Keratinocyte (primary cell): ENCODE data around the gene SLC22A1. TPM values are rescaled to one million over a fixed set of nuclear protein-coding genes. Genes with fewer than 3 reads are reported as not detected.
"Not testable (repeated sequence)": the region's sequence is repeated elsewhere in the genome, so short reads cannot be mapped to it uniquely, and the experiment has no call there.

ENCODE experiments used
- DNase-seq: peaks from one replicate; pipeline ENCODE4 v3.0.0-alpha.2; 2011; ENCODE audit warnings: low read depth, missing footprints, low spot score
- FAIRE-seq: peaks from 2 replicates; lab custom pipeline; 2011; peaks lifted over from hg19 to GRCh38; lab: Jason Lieb, UNC
- H2AFZ ChIP-seq: 2 replicates; pipeline ENCODE4 v1.6.0; 2012; ENCODE audit warnings: low read length, control low read depth, inconsistent platforms; ENCODE audit not compliant: control insufficient read depth
- H3K27ac ChIP-seq: 2 replicates; pipeline ENCODE4 v1.5.1; 2011; ENCODE audit warnings: low read length; ENCODE audit not compliant: control insufficient read depth, insufficient read depth
- H3K27me3 ChIP-seq: 3 replicates; pipeline ENCODE4 v1.6.0; 2011; ENCODE audit warnings: low read length; ENCODE audit not compliant: control insufficient read depth, insufficient read depth; ENCODE audit errors: extremely low read depth
- H3K36me3 ChIP-seq, 2 experiments: 2 replicates in 1 of 2; 3 replicates in 1 of 2; pipeline ENCODE4 v1.5.1; 2011; ENCODE audit warnings: low read length in 2 of 2, mild to moderate bottlenecking in 1 of 2; ENCODE audit not compliant: control insufficient read depth in 2 of 2, insufficient read depth in 2 of 2; ENCODE audit errors: extremely low read depth in 1 of 2
- H3K4me1 ChIP-seq: 3 replicates; pipeline ENCODE4 v1.5.1; 2011; ENCODE audit warnings: low read length; ENCODE audit not compliant: control insufficient read depth, insufficient read depth; ENCODE audit errors: extremely low read depth
- H3K4me2 ChIP-seq: 3 replicates; pipeline ENCODE4 v1.6.0; 2011; ENCODE audit warnings: low read depth, low read length; ENCODE audit not compliant: control insufficient read depth, insufficient read depth; ENCODE audit errors: extremely low read depth
- H3K4me3 ChIP-seq, 3 experiments: fragments of 200-600 bp in 1 of 3; sonication (generic) in 1 of 3; 2 replicates in 2 of 3; 3 replicates in 1 of 3; pipeline ENCODE4 v1.5.1; 2011 to 2016; ENCODE audit warnings: low read length in 3 of 3, mild to moderate bottlenecking in 3 of 3, control low read depth in 2 of 3, inconsistent platforms in 1 of 3, low read depth in 1 of 3, mixed read lengths in 1 of 3, mixed run types in 1 of 3, moderate library complexity in 1 of 3; ENCODE audit not compliant: control insufficient read depth in 2 of 3, insufficient read depth in 2 of 3; ENCODE audit errors: extremely low read depth in 1 of 3
- H3K79me2 ChIP-seq: 2 replicates; pipeline ENCODE4 v1.6.0; 2012; ENCODE audit warnings: low read length; ENCODE audit not compliant: control insufficient read depth, insufficient read depth
- H3K9ac ChIP-seq: 3 replicates; pipeline ENCODE4 v1.6.0; 2011; ENCODE audit warnings: low read length; ENCODE audit not compliant: control insufficient read depth, insufficient read depth; ENCODE audit errors: extremely low read depth
- H3K9me1 ChIP-seq: 3 replicates; pipeline ENCODE4 v1.6.0; 2011; ENCODE audit warnings: low read length; ENCODE audit not compliant: control insufficient read depth, insufficient read depth; ENCODE audit errors: extremely low read depth
- H3K9me3 ChIP-seq: 2 replicates; pipeline ENCODE4 v1.5.1; 2012; ENCODE audit warnings: low read depth, low read length; ENCODE audit not compliant: control insufficient read depth
- H4K20me1 ChIP-seq: 3 replicates; pipeline ENCODE4 v1.6.0; 2011; ENCODE audit warnings: low read length; ENCODE audit not compliant: control insufficient read depth, insufficient read depth; ENCODE audit errors: extremely low read depth
- EZH2 ChIP-seq: IDR thresholded peaks from one replicate; pipeline ENCODE4 v1.6.1; 2012; ENCODE audit warnings: inconsistent platforms, mild to moderate bottlenecking, low read length, moderate library complexity
- dilution Hi-C: fragments of 300-500 bp; cut with MboI; formaldehyde crosslinking; loops from one replicate; pipeline ENCODE4 v1.7.0; 2020; ENCODE audit warnings: low sequenced_read_pairs; ENCODE audit not compliant: extremely low pct_ligation_motif_present
- polyA plus RNA-seq, 5 experiments: library from polyadenylated mRNA; depleted of rRNA in 3 of 5; stranded (reverse) in 3 of 5; stranded (forward) in 1 of 5; unstranded in 1 of 5; fragments of >200 nt; gene quantifications; 1 replicate in 1 of 5; 2 replicates in 3 of 5; 3 replicates in 1 of 5; pipeline versions ENCODE4 v1.2.1 to v1.2.3, GENCODE V29; 2011 to 2012; ENCODE audit warnings: missing spikeins in 2 of 5, low read depth in 1 of 5, low replicate concordance in 1 of 5
- TF ChIP-seq, protein P1 (sequence below), 3 experiments: IDR thresholded peaks in 1 of 3; conservative IDR thresholded peaks in 1 of 3; optimal IDR thresholded peaks in 1 of 3; 2 replicates in 2 of 3; 3 replicates in 1 of 3; pipeline versions ENCODE3 to v1.5.1; 2011; ENCODE audit warnings: low read length in 3 of 3, mild to moderate bottlenecking in 3 of 3, moderate library complexity in 2 of 3, control low read depth in 1 of 3, inconsistent platforms in 1 of 3; ENCODE audit not compliant: insufficient read depth in 2 of 3; ENCODE audit errors: extremely low read depth in 1 of 3

Gene SLC22A1
- polyA plus RNA-seq, 1 donor (not counting 4 experiments of a cell fraction or from before 2014, with no cell fraction given): 0.76 TPM

GRCh38 chr6:160124007-160124406 is 2.4 kb downstream of the SLC22A1 start:
- H3K9ac ChIP-seq: no peak overlapping the region
- TF ChIP-seq EZH2: no peak
- TF ChIP-seq, protein P1, sequence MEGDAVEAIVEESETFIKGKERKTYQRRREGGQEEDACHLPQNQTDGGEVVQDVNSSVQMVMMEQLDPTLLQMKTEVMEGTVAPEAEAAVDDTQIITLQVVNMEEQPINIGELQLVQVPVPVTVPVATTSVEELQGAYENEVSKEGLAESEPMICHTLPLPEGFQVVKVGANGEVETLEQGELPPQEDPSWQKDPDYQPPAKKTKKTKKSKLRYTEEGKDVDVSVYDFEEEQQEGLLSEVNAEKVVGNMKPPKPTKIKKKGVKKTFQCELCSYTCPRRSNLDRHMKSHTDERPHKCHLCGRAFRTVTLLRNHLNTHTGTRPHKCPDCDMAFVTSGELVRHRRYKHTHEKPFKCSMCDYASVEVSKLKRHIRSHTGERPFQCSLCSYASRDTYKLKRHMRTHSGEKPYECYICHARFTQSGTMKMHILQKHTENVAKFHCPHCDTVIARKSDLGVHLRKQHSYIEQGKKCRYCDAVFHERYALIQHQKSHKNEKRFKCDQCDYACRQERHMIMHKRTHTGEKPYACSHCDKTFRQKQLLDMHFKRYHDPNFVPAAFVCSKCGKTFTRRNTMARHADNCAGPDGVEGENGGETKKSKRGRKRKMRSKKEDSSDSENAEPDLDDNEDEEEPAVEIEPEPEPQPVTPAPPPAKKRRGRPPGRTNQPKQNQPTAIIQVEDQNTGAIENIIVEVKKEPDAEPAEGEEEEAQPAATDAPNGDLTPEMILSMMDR (optimal IDR thresholded peaks at IDR 0.05 in 1 of 3, IDR thresholded peaks at IDR 0.05 in 1 of 3, conservative IDR thresholded peaks at IDR 0.05 in 1 of 3; ENCODE audit: extremely low read depth in 1 of 3, insufficient read depth in 2 of 3, low read length in 3 of 3): no peak

DNA sequence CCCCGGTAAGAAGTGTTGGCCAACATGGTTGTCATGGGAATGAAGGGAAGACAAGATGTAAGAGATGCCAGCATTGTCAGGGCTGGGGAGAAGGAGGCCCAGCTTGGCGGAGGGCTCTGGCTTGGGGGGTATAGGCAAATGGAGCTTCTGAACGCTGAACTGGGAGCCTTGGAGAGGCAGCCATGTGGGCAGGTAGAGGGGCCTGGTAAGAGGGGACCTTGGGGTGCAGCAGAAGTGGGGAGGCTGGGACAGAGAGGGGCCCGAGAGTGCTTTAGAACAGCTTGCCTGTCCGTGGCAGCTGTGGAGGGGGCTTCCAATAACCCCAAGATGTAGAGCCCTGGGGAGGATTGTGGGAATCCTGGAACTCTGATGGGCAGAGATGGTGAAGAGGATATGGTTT is 3.0 kb downstream of the SLC22A1 start:
- Histone ChIP-seq H3K9me1 (no peaks in the 10 kb centered on the region), H4K20me1 (no peaks in the 10 kb centered on the region), H3K9ac (no peak overlapping the region), H3K4me1 (no peaks in the 10 kb centered on the region), H3K27me3 (no peaks in the 10 kb centered on the region), H3K27ac (no peak overlapping the region), H3K4me3 (no peak overlapping the region), H3K9me3 (no peaks in the 10 kb centered on the region), H2AFZ (no peak overlapping the region), H3K79me2 (no peaks in the 10 kb centered on the region), H3K4me2 (no peak overlapping the region), H3K36me3 (peaks cover 0 to 6% of the 10 kb centered on the region in 2 experiments)
- DNase-seq: no peak
- no peak for TF ChIP-seq EZH2
- TF ChIP-seq, protein P1 (optimal IDR thresholded peaks at IDR 0.05 in 1 of 3, IDR thresholded peaks at IDR 0.05 in 1 of 3, conservative IDR thresholded peaks at IDR 0.05 in 1 of 3; ENCODE audit: extremely low read depth in 1 of 3, insufficient read depth in 2 of 3, low read length in 3 of 3): no peak
- FAIRE-seq: no peak
- dilution Hi-C loops: no loop called here

More at GRCh38 chr6:160124007-160124406, 2.4 kb downstream of the SLC22A1 start:
- no peaks in the 10 kb centered on the region for H3K9me1 ChIP-seq
- no peaks in the 10 kb centered on the region for H3K79me2 ChIP-seq
- no peaks in the 10 kb centered on the region for H3K4me1 ChIP-seq
- dilution Hi-C loops: no loop called here
- peaks cover 0 to 6% of the 10 kb centered on the region in 2 experiments for H3K36me3 ChIP-seq
- H3K4me2 ChIP-seq: no peak overlapping the region
- DNase-seq (no peak), FAIRE-seq (no peak)
- no peak overlapping the region for H3K4me3 ChIP-seq
- no peaks in the 10 kb centered on the region for H3K9me3 ChIP-seq
- H3K27me3 ChIP-seq: no peaks in the 10 kb centered on the region
- H3K27ac ChIP-seq: no peak overlapping the region
- no peaks in the 10 kb centered on the region for H4K20me1 ChIP-seq
- no peak overlapping the region for H2AFZ ChIP-seq

GRCh38 chr6:160125105-160125504 is 3.5 kb downstream of the SLC22A1 start:
- H2AFZ ChIP-seq, H3K27ac ChIP-seq, H3K36me3 ChIP-seq, H3K27me3 ChIP-seq, H3K4me2 ChIP-seq, dilution Hi-C loops, DNase-seq, H3K9me1 ChIP-seq, H3K4me3 ChIP-seq, FAIRE-seq, H3K9me3 ChIP-seq, H3K4me1 ChIP-seq, H3K79me2 ChIP-seq, H3K9ac ChIP-seq, H4K20me1 ChIP-seq: not testable (repeated sequence)
